Right renal pelvis (tissue), 4 donors: Measurements from ENCODE around the gene GNAO1. TPM values are rescaled to one million over a fixed set of nuclear protein-coding genes. Genes with fewer than 3 reads are reported as not detected.

ENCODE experiments used
- DNase-seq, 4 donors: peaks; one replicate each; pipeline ENCODE4 v3.0.0-alpha.2; 2013; ENCODE audit warnings: low read depth in 4 of 4, low spot score in 3 of 4, missing footprints in 1 of 4
- polyA plus RNA-seq, 4 donors: library from polyadenylated mRNA; unstranded; fragments of 120-200 nt; gene quantifications; one replicate each; pipeline ENCODE4 v1.2.1, GENCODE V29; 2013; ENCODE audit not compliant: insufficient read length in 4 of 4

The GNAO1 gene
- polyA plus RNA-seq, 4 donors = 4.7 to 7.1 (median 6.4) TPM

DNA sequence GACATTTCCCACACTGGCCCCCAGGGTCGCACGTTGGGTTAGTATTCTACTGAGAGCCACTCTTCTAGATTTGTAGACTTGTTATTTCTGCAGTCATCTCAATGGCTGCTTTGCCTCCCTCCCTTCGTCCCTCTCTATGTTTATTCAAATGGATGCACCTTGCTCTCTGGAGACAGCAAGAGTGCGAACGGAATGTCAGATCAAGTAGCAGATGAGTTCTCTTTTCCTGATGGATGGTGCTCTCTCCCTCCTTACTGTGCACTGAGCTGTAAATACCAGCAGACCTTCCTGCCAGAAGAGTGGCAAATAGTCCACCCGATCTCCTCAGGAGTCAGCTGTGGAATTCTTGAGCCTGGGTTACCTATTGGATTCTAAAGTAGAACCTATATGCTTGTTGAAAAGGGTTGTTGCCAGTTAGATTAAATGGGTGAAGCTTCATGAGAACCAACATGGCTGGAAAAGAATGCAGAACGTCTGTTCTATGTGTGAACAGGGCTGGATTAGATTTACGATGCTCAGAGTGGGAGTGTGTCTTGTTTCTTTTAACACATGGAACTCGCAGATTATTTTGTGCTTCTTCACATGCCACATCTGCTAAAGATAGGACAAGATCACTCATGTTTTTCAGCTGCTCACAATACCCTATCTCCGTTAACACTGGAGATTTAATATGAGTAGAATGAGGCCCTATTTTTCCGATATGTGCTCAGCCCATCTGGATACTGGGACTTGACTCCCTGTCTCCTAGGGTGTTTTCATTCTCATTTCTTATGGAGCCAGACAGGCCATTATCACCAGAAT lies 6.1 kb downstream of the GNAO1 start:
- no peak for DNase-seq

DNA sequence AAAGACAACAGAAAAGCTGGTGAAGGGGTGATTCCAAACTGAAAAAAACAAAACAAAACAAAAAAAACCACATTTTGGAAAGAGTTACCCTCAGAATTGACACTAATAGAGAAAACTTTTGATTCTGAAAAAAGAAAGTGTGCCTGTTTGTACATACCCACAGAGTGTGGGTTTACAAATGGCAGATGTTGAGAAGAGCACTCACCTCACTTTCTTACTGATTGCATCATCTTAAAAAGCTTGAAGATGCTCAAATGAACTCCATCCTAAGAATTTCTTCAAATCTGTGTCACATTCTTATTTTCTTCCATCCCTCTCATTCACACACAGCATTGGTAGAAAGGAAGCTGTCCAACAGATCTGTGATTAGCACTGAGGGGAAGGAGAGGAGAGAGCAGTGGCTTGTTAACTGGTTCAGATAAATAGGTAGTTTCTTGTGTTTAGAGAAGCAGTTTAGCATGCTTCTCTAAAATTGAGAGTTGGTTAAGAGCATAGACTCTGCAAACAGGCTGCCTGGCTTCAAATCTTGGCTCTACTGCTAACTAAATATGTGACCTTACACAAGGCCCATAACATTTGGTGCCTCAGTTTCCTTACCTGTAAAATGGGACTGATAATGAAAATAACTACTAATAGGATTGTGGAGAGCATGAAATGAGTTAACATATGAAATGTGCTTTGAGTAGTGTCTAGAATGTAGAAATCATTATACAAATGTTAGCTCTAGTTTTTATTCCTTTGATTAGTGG lies 6.9 kb downstream of the GNAO1 start:
- DNase-seq = no peak

DNA sequence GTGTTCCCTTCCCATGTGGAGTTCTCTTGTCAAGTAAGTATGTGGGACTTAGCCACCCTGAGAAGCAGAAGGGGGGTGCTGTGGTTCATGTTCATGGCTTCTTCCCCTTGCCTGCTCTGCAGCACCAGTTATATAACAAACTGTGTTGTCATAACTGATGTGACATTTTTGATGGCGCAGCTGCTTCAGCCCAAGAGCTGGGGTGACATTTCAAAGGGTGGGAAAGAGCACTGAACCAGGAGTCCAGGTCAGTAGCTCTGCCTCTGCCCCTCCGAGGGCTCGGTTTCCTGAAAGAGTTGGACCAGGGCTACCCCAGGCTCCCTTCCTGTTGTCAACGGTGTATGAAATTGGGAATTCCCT lies 7.4 kb downstream of the GNAO1 start:
- DNase-seq = no peak

DNA sequence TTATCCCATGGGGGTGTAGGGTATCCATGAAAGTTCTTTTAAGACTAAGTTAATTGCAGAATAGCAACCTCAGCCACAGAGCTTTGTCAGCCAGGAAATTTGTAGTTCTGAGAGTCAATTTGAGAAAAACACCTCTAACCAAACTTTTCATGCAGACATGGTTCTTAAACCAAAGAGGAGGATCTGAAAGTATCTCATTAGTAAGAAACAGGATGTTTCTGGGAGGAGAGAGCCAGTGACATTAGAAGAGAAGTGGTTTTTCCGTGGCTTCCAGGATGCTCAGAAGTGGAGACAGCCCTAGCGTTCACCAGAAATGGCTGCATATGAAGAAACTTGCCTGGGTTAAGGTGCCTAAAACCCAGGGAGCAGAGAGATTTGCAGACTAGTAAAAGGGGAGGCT lies 7.9 kb downstream of the GNAO1 start:
- DNase-seq = no peak

DNA sequence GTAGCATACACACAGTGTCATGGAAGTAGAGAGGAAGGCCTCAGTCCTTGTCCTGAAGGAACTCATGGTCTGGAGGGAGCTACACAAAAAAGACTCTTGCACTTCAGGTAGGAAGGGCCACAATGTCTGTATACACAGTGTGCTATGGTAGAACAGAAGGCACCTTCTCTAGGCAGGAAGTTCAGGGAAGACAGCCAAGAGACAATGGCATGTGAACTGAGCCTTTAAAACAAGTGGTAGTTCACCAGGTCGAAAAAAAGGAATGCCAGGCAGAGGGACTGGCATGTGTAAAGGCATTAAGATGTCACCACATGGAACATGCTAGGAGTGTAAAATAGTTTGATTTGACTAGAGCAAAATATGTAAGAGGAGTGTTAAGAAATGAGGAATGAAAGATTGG lies 9.7 kb downstream of the GNAO1 start:
- no peak for DNase-seq

DNA sequence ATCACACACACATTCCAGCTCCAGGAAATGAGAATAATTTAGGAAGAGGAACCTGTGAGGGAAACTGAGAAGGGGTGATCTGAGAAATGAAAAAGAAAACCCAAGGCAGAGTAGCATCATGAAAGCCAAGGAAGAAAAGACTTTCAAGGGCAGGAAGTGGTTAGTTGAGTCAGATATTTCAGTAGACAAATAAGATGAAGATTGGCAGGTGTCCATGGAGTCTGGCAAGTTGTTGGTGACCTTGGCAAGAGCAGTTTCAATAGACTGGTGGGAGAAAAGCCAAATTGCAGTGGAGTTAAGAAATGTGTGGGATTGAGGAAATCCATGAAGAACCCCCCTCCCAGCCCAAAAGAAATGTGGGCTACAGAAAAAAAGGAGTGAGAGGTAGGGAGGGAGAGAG lies 10.7 kb downstream of the GNAO1 start:
- no peak for DNase-seq

DNA sequence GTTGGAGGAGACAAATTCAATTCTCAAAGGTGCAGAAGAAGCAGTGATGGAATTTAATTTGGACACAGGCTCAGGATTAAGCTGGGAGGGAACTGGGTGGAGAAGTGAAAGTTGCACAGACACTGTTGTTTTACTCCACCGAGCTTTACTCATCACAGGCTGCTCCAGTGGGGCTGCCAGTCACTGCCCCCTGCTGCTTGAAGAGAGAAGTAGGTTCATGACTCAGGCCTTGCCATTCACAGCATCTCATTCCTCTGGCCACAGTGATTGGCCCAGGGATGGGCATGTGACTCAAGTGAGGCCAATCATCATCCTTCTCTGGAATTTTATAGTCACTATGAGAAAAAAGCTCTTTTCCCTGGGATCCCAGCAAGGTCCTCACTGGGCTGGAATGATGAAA lies 11.8 kb downstream of the GNAO1 start:
- no peak for DNase-seq

DNA sequence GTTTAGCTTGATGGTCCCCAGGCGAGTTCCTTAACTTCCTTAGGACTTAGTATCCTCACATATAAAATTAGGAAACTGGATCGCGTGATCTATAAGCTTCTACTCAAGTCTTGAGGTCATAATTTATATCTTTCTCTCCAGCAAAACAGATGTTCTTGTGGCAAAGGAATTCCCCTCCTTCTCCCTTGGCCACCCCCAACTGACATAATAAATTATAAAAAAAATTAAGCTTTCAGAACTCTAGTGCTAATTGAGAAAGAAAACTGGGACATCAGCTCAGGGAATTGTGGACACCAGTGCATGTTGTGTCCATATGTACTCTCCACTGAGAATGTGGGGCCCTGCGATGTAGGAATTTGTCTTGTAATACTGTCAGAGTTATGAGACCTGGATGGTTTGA lies 13.5 kb downstream of the GNAO1 start:
- no peak for DNase-seq

DNA sequence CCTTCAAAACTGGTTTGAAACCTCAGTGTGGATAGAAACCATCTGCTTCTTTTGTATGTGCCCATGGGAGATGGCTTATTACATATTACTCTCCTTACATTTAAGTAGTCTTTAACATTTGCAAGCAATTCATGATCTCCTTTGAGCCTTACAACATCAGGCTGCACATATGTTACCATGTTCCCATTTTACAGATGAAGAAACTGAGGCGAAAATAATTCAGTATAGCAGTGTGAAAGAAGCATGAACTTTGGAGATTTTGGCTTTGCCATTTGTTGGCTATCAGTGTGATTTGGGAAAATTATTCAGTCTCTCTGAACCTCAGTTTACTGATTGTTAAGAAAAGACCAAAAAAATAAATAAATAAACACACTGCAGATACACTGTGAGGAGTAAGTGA lies 15.7 kb downstream of the GNAO1 start:
- no peak for DNase-seq

DNA sequence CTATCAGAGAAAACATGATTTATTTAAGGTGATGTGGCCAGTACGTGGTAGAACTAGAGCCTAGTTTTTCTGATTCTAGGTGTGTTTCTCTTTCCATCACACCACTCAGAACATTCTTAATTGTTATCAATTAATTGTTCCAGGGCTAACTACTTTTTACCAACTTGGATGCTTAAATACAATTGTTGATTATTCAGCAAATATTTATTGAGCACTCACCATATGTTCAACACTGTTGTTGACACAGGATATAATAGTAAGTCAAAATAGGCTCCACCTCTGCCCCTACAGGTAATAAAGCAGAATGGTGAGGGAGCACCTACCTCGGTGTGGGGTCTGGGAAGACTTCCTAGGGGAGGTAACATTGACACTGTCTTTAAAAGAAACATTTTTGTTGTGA lies 16.1 kb downstream of the GNAO1 start:
- DNase-seq = no peak

DNA sequence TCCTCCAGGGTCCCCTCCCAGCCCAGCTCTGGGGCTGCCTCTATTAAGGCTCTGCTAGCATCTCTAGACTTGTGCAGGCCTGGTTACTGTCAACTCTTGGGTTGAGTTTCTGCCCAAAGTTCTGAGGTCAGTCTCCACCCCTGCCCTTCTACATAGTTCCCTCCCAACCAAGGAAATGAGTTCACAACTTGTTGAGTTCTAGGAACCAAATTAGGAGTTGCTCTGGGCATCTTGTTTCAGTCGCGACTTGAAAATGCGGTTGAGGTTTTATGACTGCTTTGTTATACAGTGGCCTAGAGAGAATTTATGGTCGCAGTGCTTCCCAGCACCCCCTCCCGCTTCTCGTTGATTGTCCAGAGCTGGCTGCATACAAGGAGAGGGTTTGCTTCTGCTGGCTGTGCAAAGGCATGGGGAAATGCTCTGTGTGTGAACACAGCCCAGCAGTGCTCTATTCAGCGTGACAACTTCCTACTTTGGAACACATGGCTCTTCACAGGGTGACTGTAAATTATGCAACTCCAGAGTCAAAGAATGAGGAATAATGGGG lies 20.2 kb downstream of the GNAO1 start:
- peak in 2 of 4 donors; percentile 58 to 67 for DNase-seq

DNA sequence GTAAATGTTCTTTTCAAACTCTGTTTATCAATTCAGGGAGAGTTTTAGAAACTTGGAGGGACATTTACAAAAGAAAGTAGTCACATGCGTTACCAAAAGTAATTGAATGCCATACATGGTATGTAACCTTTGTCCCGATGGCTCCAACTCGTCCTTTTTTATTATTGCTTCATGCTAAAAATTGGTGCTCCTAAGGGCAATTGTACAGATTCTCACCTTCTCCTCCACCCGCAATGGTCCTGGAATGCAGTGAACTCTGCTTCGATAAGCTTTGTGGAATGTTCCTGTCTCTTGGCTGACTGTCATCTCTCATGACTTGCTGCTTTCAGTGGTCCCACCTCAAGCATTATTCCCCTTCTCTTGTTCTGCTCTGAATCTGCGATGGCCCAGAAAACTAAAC lies 20.9 kb downstream of the GNAO1 start:
- DNase-seq = no peak

DNA sequence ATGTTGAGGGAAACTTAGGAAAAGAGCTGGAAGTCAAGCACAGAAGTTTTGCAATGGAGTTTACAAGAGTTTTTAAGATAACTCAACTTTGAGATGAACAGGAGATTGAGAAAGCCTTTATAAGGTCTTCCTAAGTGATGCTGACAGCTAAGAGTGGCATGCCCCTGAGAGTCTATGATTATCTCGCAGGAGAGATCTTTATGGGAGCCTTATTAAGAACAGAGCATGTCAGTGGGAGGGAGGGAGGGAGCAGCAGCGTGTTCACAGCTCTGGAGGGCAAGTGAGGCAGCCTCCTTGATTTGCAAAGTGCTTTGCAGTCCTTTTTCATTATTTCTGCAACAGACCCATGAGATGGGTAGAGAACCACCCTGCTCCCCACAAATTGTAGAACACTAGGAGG lies 30.7 kb downstream of the GNAO1 start:
- DNase-seq = no peak

DNA sequence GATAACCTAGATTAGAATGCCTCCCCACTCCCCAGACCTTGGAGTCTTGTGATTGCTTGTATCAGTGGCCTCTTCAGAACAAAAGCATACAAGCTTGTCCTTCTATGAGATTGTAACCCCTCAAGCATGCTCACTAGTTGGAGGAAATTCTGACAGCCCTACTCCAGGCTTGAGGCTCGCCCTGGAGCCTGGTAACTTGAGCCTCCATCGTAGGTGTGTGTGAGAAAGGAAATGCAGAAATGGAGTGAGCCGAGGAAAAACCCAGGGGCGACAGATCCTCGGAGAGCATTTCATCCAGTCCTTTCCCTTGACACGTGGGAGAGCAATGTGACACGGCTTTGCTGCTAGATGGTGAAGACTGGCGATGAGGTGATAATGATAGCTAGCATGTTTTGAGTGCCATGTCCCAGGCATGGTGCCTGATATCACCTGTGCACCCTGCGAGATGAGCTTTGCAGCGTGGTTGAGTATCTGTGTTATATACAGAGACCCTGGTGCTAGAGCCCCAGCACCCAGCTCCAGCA lies 31.2 kb downstream of the GNAO1 start:
- DNase-seq = no peak

DNA sequence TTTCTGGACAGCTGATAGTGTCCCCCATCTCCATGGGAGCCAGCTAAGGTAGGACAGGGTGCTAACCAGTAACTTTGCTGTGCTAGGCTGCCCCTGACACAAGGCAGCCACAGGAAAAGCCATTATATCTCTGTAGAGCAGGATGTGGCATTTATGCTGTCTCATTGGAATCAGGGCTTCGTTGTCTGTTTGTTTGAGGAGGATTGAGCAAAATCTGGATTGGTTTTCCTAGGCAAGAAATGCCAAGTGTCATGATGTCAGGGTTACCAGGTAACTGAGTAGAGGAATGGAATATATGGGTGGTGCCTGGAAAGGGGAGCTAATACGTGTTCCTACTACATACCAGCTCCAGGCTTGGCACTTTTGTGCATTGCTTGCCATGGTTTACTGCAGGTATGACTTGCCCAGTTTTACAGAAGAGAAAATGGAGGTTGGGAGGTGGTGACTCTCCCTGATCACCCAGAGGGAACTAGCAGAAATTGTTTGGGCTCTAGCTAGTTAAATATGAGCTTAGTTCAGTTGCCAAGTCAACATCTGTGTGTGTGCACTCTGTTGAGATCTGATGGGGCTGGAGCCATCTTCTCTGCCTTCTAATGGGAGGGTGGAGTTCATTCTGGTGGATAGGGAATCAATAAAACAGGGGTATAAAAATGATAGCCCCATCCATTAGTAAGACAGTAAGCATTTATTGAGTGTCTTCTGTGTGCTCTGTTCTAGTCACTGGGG lies 33.9 kb downstream of the GNAO1 start:
- no peak for DNase-seq

DNA sequence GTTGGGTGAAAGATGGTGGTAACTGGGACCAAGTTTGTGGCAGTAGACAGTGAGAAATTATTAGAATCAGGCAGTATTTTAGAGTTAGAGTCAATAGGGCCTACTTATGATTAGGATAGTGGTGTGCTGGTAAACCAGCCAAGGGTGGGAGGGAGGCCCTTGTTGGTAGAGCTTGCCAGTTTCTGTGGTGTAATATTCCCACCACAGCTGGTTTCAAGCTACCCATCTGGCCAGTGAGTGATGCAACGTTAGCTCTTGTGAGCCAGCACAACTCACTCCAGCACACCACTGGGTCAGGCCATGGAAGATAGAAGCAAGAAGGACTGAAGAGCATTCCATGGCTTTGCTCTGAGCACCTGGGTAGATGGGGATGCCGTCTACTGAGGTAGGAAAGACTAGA lies 34.9 kb downstream of the GNAO1 start:
- DNase-seq = no peak

DNA sequence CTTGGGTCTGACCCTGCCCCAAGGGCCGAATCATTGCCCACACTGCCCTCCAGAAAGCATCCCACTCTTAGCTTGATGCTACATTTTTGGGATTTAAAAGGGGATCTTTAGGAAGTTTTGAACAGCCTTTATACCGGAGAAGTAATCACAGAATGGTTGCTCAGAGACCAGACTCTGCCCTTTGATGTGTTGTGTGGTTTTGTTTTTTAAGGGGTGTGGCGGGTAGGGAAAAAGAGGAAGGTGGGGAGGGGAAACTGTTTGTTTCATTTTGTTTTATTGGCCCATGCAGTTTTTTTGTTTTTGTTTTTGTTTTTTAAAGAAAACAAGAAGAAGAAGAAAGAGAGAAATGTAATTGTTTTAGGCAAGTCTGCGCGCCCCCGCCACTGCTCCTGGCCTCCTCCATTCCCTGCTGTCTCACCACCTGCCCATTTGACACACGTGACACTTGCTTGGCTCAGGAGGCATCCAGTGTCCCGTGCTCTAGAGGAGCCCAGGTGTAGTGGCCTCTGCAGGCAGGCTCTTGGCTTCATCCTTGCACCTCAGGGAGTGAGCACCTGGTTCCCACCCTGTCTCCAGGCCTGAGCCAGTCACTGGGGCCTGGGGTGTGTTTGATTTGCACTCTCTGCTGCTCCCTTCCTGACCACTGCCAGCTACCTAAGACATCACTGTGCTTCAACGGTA lies 35.7 kb downstream of the GNAO1 start:
- no peak for DNase-seq

DNA sequence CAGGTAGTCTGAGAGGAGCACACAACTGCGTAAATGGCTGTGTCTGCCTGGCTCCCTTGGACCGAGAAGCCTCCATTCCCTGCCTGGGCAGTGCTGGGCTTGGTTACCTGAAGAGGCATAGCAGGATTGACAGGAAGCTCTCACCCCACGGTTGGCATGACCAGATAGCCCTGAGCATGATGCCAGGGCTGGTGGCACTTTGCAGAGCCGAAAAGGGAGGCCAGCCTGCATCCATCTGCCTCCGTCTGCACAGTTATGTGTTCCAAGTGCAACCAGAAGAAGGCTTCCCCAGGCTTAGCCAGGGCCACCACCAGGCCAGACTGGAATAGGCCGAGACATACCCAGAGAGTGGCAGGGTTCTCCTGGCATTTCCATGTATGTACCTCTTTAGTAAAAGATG lies 36.6 kb downstream of the GNAO1 start:
- no peak for DNase-seq

DNA sequence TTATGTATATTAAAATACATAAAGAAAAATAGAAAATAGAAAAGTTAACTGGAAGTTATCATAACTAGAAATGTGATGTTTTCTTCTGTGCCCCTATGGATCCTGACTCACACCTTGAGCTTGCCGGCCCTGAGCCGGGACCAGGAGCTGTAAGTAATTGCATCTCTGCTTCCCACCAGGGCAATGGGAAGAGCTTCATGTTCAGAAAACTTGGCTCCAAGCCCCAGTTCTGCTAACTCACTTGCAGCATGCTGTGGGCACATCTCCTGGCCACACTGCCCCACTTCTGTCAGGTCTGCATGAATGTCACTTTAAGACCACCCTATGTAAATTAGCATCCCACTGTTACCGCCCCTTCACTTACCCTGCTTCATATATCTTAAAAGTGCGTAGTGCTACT lies 37.2 kb downstream of the GNAO1 start:
- no peak for DNase-seq

DNA sequence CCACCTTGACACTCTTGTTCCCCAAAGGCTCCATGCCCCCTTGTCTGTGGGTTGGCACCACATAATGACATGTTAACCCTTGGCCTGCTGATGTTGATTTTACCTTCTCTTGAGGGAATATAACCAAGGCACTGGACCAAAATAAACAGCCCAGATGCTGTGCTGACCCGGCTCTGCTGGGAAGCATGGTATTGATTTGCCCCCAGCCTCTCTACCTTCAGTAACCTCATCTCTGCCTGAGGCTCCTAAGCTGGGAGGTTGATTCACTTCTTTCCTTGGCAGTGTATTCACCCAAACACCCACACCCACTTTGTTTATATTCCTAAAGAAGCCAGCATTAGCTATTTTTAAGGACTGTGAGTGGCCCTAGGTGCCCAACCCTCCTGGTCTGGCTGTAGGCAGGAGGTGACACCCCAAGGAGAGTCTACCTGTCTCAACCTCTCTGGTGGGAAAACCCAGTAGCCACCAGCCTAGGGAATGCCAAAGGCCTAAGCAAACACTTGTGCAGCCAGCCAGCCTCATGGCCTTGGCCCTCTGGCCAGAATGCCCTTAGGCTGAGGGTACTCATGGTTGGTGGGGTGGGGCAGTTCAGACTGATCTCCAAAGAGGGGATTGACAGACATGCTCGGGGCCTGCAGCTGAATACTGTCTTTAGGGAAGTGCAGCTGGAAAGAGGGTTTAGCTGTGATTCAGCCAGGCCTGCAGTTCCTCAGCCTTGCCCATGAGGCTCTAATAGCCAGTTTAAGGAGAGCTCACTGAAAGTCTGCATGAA lies 42.7 kb downstream of the GNAO1 start:
- no peak for DNase-seq
